GM10847 (cell line): Measurements from ENCODE around the gene IFNL2.
"Not testable (repeated sequence)": the region's sequence is repeated elsewhere in the genome, so short reads cannot be mapped to it uniquely, and the experiment has no call there.

Experiments
- POLR2A ChIP-seq: IDR thresholded peaks from 2 replicates; pipeline ENCODE4 v1.6.1; 2011; ENCODE audit not compliant: insufficient read length; ENCODE audit errors: extremely low read depth

IFNL2 gene

DNA sequence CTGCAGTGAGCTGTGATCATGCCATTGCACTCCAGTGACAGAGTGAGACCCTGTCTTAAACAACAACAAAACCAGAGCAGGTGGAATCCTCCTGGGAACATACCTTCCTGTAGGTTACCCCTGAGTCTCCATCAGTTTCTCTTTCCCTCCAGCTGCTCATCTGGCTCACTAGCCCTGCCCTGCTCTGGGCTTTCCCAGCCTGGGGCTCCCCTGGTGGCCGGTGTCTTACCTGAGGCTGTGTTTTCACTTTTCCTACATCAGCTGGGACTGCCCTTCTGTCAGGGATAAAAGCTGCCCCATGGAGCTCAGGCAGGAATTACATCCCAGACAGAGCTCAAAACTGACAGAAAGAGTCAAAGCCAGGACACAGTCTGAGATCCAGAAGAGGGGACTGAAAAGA is at the start of gene IFNL2:
IFNL2 (plus strand) TSS at position 312 of the 400 bp plus-strand sequence. CDS start 173 bp downstream, outside the sequence.
- TF ChIP-seq POLR2A: not testable (repeated sequence)

DNA sequence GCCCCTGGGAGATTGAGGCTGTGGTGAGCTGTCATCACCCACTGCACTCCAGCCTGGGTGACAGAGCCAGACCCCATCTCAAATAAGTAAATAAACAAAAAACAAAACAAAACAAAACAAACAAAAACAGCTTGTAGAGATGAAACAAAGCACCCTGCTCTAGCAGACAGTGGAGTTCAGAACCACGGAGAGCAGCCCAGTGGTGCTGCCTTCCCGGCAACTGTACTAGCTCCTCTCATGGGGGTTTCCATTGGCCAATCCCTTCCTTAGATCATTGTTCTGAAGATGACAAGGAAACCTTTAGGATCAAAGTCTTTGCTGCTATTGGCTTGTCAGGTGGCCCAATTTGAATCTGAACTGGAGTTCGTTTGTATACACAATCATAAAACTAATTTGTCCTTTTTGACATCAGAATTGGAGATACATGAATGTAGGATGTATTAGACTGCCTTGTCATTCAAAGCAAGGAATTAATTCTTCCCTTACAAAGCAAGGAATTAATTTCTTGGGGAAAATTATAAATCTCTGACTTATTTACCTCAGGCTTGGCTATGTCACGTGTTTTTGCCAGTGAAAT is 44.4 kb upstream of the IFNL2 start:
- TF ChIP-seq POLR2A: no peak

DNA sequence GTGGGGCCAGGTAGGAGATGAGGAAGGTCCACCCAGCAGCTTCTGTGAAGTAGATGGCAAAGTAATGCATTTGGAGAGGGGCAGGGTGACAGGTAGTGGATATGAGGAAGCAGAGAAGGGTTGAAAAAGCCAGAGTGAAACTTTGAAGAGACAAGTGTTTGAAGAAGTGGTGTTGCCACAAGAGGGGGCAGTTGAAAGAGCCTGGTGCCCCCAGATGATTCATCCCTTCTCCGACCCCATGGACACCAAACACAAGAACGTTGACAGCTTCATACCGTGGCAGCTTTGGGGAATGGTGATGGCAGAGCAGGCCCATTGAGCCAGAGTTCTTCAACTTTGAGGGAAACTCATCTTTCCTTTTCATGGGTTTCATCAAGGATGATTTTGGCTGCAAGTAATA is 43.3 kb upstream of the IFNL2 start:
- no peak for TF ChIP-seq POLR2A

DNA sequence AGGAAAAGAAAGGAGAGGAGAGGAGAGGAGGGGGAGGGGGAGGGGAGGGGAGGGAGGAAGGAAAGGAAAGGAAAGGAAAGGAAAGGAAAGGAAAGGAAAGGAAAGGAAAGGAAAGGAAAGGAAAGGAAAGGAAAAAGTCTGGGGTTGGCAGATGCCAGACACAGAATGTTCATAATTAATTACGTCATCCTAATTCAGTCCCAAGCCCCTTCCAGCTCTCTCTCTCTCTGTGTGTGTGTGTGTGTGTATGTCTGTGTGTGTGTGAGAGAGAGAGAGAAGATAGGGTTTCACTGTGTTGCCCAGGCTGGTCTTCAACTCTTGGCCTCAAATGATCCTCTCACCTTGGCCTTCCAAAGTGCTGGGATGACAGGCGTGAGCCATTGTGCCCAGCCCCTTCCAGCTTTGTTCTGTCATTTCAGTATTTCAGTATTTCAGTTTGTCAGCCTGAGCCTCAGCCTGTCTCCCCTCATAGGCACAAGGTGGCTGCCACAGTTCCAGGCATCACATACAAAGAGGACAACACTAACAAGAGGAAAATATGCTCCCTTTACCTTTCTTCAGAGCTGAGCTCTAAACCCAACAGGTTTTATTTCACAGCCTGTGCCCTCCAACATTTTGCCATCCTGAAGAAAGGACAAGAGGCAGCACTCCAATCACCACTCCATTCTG is 38.0 kb upstream of the IFNL2 start:
- TF ChIP-seq POLR2A: no peak

DNA sequence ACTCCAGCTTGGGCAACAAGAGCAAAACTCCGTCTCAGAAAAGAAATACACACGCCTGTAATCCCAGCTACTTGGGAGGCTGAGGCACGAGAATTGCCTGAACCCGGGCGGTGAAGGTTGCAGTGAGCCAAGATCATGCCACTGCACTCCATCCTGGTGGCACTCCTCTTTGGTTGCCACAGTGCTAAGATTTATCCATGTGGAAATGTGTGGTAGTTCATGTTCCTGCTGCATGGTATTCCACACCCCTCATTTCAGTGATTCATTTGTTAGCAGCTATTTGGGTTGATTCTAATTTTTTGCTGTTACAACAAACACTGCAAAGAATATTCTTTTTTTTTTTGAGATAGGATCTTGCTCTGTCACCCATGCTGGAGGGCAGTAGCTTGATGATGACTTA is 35.5 kb upstream of the IFNL2 start:
- no peak for TF ChIP-seq POLR2A

DNA sequence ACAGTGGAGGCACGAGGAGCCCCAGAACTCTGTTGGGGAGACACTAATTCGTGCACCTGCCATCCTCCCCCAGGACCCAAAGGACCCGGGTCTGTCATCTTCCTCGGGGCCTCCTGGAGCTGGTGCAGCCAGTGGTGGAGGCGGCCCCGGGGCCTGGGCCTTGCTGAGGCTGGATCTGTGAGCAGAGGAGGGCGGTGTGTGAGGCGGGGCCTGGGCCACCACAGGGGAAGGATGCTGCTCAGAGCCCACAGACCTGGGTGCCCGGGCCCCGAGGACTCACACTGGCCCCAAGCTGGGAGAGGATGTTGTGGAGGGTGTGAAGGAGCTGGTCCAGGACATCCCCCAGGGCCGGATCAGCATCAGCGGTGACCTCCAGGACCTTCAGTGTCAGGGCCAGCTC is 31.7 kb upstream of the IFNL2 start:
- no peak for TF ChIP-seq POLR2A

DNA sequence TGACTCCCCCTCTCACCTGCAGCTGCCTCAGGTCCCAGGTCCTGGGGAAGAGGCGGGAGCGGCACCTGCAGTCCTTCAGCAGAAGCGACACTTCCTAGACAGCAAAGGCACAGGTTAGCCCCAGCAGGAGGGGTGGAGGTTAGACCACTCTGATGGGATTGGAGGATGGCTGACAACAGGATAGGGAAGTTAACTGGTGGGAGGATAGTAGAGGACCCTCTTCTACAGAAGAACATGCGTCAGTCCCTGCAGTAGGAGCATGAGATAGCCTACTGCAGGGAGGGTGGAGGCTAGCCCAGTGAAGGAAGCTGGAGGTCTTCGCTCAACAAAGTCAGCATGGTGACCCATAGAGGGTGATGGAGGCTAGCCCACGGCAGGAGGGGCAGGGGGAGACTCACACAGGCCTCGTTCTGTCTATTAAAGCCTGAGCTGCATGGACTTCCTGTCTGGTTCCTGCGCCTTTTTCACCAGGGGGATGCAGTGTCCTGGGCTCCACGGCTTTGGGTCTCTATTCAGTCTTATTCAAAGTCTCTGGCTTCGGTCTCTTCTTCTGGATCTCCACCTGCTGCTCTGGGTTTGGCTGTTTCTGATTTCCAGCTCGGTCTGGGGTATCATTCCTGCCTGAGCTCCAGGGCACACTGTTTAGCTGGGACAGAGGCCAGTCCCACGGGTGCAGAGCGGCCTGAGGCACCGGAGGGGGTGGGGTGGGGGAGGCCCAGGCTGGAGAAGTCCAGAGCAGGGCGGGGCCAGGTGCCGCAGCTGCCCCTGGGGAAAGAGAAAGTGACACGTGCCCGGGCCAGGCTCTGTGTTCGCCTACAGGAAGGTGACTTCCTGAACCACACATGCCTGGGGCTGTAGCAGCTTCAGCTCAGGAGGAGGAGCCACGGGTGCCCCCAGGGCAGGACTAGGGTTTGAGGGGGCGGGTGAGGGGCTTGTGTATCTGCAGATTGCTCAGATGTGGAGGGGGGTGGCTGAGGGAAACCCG is 30.7 kb upstream of the IFNL2 start:
- peak; percentile 14 for TF ChIP-seq POLR2A

DNA sequence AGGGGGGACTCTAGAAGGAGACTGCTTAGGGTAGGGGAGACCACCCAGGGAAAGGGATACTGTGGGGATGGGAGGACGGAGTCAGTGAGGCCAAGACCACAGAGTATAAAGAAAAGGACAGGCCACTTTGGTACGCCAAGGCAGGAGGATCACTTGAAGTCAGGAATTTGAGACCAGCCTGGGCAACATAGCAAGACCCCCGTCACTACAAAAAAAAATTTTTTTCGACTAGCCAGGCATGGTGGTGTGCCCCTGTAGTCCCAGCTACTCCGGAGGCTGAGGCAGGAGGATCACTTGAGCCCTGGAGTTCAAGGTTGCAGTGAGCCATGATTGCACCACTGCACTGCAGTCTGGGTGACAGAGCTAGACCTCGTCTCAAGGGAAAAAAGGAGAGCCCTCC is 30.0 kb upstream of the IFNL2 start:
- no peak for TF ChIP-seq POLR2A

DNA sequence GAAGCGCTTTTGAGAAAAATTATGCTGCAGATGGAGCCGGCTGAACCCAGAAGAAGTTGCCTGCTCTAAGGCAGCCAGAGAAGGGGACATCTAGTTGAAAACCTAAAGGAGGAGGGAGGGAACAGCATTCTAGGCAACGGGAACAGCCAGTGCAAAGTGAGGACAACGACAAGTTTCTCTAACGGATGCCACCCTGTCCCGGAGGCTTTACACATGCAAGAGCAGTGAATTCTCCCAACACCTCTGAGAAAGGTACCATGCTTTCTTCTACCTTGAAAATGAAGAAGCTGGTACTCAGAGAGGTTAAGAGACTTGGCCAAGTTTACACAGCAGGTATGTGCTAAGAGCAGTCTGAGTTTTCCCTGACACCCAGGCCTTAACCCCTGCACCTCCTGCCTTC is 29.3 kb upstream of the IFNL2 start:
- no peak for TF ChIP-seq POLR2A

DNA sequence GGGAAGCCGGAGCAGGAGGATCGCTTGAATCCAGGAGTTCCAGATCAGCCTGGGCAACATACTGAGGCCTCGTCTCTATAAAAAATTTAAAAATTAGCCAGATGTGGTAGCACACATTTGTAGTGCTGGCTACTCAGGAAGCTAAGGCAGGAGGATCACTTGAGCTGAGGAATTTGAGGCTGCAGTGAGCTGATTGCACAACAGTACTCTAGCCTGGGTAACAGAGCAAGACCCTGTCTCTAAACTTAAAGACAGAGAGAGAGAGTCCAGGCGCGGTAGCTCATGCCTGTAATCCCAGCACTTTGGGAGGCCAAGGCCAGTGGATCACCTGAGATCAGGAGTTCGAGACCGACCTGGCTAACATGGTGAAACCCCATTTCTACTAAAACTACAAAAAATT is 27.8 kb upstream of the IFNL2 start:
- no peak for TF ChIP-seq POLR2A

DNA sequence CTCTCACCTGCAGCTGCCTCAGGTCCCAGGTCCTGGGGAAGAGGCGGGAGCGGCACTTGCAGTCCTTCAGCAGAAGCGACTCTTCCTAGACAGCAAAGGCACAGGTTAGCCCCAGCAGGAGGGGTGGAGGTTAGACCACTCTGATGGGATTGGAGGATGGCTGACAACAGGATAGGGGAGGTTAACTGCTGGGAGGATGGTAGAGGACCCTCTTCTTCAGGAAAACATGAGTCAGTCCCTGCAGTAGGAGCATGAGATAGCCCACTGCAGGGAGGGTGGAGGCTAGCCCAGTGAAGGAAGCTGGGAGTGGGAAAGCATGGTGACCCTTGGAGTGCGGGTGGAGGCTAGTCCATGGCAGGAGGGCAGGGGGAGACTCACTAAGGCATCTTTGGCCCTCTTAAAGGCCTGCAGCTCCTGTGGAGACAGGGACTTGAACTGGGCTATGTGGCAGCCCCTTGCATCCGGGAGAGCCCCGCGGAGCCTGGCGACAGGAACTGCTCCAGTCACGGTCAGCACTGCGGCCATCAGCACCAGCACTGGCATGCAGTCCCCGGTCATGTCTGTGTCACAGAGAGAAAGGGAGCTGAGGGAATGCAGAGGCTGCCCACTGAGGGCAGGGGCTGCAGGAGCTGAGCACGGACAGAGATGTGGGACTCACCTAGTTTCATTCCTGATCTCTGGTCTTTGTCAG is 23.6 kb upstream of the IFNL2 start, which contains the start of gene IFNL3:
IFNL3 (minus strand) TSS at position 597 of the 691 bp plus-strand sequence; CDS start at position 558, 39 bp downstream.
- not testable (repeated sequence) for TF ChIP-seq POLR2A

DNA sequence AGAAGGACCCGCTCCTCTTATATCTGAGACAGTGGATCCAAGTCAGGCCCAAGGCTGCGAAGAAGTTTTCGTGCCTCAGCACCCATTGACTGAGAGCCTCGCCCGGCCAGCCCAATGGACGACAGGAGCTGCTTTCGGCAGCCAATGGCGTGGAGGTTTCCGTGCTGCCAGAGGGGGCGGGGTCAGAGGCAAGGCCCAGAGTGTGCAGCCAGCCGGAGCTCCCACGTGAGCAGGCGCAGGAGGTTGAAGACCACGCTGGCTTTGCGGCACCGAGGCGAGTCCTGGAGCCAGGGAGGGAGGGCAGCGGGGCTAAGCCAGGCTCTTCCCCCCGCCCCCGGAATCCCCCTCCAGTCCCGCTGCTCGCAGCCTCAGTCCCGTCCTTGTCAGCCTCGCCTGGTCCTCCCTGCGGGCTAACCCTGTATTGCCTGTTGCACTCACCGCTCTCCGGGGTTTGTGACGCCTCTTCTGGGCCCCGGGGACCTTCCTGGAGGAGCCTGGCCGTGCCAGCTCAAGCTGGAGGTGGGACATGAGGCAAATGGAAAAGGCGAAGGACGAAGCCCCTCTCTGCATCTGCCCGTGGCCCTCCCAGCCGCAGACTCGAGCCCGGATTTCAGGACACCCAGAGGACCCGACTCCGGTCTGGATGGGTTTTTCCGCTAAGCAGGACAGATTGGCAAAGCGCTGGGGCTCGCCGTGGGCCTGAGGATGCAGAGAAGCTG is 21.1 kb upstream of the IFNL2 start:
- no peak for TF ChIP-seq POLR2A

DNA sequence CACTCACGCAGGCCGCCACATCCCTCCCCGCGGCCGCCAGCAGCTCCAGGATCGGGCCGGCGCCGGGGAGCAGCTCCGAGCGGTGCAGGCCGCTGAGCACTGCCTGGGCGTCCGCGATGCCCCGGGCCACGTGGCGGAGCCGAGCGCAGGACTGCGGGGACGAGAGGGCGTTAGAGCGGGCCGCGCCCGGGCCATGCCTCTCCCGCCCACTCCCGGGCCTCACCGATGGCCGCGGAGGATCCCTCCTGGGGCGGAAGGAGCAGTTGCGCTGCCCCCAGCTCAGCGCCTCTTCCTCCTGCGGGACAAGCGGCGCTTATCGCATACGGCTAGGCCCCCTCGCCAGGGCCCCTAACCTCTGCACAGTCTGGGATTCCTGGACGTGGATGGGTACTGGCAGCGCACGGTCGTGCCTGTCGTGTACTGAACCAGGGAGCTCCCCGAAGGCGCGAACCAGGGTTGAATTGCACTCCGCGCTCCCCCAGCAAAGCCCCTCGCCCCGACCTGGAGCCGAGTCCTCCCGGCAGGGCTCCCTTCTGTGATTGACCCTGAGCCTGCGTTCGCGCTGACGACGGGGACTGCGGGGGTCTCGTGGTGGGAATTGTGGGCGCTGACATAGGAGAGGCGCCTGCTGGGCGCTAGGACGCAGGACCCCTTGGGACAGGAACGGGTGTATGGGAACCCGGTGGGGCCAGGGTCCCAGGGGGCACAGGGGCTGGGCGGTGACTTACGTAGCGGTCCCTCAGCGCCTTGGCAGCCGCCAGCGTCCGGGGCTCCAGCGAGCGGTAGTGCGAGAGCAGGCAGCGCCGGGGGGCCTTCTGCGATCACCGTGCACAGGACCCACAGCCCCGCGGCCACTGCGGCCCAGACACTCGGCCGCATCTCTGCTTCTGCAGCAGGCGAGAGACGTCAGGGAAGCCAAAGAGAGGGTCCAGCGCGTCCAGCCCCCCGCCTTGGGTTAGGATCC is 20.2 kb upstream of the IFNL2 start:
- TF ChIP-seq POLR2A: no peak
